NOMO-1 treated with dmso at 0.1 percent for 144 hours (cell line): Measurements from ENCODE around the gene AGAP2.

Source experiments
- DNase-seq: peaks from one replicate; lab custom pipeline; 2025; ENCODE audit not compliant: unreplicated experiment; lab: John Stamatoyannopoulos, UW

The AGAP2 gene

DNA sequence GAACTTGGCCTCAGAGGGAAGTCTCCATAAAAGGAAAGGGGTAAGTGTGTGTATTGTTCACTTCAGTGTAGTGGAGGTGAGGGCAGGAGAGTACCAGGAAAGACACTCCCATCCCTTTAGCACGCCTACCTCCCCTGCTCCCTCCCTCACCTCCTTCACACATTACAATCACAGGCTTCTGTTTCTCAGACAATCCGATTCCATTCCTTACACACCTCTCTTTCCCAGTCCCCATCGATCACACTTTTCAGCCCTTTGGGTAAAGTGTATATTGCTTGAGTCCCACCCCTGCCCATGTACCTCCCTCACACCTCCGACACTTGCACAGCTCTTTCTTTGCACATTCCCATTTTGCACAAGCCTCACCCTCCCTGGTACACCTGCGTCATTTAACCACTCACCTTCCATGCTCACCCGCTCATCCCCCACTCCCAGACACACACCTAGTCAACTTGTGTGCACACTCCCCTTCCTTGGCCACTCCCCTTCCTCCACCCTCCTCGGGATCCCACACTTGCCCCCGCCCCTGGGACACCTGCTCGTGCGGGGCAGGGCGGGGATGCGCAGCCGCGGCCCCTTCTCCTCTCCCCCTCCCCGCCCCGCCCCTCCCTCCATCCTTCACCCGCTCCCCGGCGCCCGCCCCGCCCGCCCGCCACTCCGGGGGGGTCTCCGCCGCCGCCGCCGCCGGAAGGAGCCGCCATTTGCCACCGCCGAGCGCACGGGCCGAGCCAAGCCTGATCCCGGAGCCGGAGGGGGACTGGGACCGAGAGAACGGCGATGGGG lies 16.1 kb upstream of the AGAP2 start, which contains the start of gene MARCHF9:
TSS of gene MARCHF9 (plus strand) at position 693 of the 783 bp plus-strand sequence. CDS start 426 bp downstream, outside the sequence.
- DNase-seq, result peak; percentile 39

DNA sequence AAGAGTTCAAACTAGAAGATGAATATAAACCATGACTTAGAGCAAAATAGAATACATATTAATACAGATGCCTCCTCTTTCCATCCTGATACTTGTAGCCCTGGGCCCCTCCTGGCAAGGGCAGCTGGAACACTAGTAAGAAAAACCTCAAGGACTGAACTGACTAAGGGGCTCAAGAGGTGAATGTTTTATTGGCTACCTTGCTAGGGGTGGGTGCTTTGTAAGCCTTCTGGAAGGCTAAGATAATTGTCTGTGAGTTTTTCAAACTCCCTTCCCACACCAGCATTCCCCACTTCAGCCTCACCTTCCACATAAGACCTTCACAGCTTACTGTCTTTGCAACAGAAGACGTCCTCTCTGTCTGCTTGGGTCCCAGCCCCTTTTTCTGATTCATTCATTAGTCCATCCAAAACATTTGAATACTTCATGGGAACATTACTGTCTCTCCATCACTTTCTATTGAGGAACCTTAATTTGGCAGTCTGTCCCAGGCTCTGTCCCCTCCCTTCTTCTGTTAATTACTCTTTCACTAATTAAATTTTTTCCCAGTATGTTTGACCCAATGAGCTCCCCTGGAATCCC lies 15.3 kb upstream of the AGAP2 start:
- no peak for DNase-seq

DNA sequence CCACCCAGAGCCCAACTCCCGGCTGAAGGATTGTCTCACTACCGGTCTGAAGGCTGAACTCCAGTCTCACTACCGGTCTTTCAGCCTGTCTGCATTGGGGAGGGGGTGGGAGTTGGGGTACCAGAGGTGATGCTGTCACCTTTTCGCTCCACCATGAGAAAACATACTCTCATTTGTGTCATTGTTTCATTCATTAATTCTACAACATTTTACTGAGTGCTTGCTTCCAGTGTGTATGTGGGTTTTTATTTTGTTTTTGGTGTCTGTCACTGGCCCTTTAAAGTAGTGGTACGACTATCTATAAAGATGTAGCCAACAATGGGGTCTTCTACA lies 14.1 kb upstream of the AGAP2 start:
- no peak for DNase-seq

DNA sequence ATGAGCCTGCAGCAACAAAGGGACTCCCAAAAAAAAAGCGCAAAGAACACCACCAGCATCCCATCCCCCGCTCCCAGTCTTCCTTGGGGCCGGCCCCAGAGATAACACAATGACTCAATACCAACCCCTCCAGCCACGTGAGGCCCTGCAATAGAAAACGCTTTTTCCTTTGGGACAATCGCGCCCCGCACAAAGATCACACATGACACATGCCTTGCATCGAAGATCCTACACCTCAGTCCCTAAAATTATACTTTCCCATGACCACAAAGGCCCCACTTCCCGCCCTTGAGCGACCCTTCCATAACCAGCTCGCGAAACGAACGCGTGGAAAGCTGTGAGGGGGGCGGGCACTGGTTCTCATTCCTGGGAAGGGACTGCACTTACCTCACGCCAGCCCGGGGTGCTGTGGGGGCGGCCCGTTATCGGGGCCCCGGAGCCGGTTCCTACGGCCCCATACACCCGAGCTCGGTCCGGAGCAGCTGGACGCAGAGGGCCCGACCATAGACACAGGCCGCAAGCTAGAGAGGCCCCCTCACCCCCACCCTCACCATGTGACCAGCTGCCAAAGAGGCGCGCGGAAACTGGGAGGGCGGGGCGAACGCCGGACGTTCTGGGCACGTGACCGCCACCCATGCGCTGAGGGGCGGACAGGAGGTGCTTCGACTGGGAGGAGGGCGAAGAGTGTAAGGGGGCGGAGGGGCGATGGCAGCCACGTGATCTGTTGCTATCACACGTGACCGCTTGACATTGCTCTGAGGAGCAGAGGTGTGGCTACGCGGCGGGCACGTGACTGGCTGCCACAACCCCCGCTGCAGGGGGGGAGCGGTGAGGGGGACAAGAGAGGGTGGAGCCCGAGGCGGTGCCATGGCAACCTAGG lies 13.5 kb upstream of the AGAP2 start, which contains the start of gene CDK4:
TSS of gene CDK4 (minus strand) at position 523 of the 880 bp plus-strand sequence. CDS start 593 bp downstream, outside the sequence.
- peak; percentile 99 for DNase-seq

DNA sequence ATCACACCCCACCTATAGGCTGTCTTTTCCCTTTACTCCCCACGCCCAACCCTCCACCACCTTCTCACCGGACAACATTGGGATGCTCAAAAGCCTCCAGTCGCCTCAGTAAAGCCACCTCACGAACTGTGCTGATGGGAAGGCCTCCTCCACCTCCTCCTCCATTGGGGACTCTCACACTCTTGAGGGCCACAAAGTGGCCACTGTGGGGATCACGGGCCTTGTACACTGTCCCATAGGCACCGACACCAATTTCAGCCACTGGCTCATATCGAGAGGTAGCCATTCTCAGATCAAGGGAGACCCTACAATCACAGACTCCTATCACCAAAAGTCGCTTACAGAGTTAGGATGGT lies 12.9 kb upstream of the AGAP2 start:
- no peak for DNase-seq

DNA sequence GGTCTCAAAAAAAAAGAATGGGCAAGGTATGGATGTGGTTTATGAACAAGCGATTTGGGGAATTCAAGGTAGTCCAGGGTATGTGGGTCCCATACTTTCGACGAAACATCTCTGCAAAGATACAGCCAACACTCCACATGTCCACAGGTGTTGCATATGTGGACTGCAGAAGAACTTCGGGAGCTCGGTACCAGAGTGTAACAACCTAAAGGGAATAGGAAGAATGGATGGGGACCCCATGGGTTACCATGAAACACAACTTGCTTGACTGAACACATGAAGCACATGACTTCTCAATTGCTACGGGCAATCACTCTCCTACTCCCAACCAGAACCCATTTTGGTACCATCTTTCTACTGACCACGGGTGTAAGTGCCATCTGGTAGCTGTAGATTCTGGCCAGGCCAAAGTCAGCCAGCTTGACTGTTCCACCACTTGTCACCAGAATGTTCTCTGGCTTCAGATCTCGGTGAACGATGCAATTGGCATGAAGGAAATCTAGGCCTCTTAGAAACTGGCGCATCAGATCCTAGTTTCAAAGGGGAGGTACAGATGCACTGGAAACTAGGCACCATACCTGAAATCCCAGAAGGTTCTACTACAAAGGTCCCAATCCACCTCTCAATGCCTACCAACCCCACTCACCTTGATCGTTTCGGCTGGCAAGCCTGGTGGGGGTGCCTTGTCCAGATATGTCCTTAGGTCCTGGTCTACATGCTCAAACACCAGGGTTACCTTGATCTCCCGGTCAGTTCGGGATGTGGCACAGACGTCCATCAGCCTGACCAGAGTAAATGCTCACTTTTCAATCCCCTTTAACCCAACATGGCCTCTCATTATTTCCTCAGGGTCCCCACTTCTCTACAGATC lies 12.3 kb upstream of the AGAP2 start:
- DNase-seq, result no peak

DNA sequence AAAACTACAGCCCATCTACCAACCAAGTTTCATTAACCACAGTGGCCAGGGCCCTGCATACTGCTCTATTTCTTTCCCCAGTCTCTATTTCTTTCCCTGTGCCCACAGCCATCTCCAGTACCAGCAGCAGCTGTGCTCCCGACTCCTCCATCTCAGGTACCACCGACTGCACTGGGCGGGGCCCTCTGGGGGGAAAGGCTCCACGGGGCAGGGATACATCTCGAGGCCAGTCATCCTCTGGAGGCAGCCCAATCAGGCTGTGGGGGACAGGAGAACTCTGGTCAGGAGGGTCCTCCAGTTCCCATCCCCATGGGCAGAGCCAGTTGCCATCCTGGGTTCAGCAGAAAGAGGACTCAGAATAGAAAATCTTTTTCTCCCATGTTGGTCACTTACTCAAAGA lies 10.5 kb upstream of the AGAP2 start:
- DNase-seq, result no peak

DNA sequence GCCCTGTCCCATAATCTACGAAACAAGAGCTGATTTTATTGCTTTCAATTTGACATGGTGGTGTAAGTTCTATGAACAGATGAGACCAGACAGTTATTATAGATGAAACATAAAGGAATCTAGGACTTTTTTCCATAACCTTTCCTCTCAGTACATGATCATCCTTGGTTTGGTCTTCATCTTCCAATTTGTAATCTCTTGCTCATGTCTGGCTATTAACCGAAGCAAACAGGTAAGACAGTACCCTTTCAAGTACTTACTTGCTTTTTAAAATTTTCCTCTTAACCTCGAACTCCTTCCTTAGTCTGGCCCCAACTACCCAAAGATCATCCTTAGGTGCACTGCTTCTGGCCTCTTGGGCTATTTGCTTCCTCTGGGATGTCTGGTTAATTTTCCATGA lies 7.5 kb upstream of the AGAP2 start:
- no peak for DNase-seq

DNA sequence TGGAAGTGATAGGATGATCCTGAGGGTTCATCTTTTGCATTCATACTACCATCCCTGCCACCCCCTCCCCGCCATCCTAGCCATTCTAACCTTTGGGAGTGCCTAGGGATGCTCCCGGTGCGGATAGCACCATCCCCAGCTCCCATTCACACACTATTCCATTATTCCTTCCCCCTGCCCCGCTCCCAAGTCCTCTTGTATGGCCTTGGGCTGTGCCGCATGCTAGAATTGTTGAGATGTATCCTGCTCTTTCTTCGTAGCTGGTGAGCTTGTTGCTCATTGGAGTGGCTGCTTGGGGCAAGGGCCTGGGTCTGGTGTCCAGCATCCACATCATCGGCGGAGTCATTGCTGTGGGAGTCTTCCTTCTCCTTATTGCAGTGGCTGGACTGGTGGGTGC lies 6.9 kb upstream of the AGAP2 start:
- DNase-seq, result no peak

DNA sequence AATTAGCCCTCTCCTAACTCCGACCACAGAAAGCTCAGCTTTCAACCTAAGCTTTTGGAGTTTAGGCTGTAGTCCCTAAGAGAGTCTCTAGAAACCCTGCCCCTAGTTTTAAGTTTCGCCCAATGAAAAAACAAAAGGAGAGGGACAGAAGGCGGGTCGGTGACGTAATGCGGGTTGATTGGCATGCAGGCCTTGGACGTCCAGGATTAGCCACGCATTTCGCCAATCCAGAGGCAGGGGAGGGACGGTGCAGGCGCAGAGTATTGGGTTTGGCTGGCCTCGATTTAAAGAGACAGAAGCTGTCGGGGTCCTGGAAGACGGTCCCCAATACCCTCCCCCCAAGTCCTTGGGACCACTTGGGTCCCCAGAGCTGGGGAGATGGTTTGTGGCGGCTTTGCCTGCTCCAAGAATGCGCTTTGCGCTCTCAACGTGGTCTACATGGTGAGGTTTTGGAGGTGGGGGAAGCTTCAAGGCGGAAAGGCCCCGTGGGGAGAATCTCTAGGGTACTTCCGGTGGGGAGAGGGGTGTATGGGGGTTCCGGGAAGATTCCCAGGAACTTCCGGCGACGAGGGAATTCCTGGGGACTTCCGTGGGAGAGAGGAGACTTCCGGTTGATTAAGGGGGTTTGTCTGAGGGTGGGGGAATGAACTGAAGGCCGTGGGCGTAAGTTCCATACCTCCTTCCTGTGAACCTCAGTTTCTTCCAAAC lies 6.4 kb upstream of the AGAP2 start, which contains the start of gene TSPAN31:
TSS of gene TSPAN31 (plus strand) at position 263 of the 708 bp plus-strand sequence. CDS start at position 379, 116 bp downstream.
- DNase-seq, result peak; percentile 97

DNA sequence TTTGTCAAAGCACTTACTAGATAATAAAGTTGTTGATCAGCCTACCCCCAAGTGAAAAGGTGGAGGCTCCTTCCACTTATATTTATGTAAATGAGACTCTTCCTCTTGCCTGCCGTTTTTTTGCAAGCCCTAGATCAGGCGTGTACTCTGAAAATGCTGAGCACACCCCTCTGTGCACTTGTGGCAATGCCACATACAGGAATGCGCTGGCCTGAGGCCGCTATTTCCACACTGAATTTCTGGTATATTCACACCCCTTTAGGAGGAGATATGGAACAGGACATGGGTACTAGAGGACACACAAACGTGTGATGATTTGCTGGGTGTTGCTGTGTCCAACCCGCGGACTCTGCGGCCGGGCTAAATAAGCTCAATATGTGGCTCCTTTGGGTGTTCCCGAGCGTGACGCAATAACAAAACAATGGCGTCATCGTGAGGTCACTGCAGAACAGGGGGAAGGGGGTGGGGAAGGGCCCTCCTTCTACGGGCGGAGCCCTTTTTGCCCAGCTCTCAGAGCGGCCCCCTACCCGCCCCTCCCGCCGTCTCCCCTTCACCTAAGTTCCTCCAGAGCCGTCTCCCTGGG lies 5.7 kb upstream of the AGAP2 start:
- DNase-seq, result peak; percentile 42

DNA sequence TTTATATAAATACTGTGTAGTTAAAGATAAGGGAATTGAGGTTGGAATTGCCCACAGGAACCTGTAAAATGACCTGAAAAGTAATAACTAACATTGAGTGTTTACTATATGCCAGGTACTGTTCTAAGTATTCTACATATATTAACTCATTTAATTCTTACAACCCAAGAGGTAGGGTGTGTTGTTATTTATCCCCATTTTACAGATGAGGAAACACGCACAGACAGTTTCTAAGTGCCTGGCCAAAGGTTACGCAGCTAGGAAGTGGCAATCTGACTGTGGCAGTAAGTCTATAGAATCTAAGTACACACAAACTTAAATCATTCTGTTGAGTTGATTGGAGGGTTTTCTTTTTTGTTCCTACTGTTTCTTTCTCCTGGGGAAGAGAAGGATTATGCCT lies 5.2 kb upstream of the AGAP2 start:
- DNase-seq, result no peak

DNA sequence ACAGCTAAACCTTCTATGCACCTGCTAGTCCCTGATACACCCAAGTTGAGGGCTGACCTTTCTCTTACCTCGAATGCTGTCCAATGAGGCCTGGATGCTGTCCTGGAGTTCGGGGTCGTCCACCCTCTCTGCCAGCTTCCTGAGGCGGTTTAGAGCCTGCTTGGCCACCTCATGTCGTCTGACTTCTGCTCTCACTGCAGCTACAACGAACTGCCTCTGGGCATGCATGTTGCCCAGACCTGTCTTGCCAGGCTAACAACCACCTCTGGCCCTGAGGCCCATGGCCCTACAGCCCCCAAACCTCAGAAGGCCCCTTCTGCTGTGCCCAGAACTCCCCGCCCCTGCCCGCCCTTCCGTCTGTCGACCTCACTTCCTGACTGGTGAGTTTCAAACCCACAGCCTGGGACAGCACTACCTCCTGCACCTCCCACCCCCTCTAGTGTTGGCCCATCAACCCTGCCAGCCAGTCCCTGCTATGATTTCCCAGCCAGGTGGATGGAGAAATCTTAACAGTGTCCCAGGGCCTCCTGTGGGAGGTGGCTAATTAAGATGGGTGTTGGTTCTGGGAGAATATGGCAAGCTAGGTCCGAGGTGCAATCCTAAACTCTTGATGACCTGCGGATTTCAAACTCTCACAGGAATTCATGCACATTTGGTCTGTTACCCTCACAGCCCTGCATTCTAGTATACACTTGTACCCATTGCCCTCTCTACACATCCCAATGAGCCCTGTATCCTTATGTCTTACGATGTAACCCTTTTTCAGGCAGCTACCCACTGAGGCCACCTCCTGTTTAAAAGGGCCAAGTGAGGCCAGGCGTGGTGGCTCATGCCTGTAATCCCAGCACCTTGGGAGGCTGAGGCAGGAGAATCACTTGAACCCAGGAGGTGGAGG lies 3.5 kb upstream of the AGAP2 start:
- DNase-seq, result peak; percentile 48

DNA sequence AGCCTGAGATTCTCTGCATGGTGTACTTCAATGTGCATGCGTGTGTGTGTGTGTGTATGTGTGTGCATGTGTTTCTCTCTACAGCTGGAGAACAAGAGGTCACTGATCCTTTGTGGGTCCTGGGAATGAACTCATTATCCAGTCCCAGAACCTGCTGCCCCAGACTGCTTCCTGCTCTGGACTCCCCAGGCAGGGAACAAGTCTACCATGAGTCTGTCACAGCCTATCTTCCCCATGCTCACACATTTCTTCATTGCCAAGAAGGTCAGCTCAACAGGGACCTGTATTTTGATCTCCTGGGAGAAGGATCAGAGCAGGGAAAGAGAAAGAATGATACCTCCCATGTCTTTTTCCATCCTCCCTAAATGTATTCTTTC lies 2.9 kb upstream of the AGAP2 start:
- DNase-seq, result no peak

DNA sequence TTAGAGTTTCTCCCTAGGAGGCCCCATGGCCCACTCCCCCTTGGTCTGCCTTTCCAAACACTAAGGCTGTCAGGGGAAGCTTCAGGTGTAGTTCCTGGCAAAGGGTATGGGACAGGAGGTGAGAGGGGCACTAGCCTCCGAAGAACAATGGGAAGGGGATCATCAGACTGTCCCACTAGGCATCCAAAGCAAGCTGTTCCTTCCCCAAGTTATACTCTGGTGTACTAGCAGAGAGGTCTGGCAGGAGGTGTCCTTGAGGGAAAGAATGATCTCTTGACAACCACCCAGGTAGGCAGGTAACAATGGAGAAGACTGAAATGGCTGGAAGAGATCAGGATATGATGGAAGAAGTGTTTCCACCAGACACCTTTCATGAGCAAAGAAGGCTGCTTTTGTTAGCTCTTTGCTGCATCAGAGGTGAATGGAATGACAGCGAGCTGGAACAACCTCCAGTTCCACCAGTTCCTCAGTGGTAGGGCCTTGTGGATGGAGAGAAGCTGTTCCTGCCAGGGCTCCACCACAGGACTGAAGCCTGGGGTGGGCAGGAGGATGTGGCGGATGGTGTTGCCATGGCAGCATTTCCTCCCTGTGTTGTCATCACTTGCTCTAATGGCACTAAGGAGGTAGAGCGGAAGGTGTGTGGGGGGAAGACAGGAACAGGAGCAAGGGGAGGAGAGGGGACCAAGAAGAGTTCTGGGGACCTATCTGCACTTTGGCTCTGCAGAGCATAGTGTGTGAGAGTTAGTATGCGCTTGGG lies 2.3 kb upstream of the AGAP2 start:
- no peak for DNase-seq

DNA sequence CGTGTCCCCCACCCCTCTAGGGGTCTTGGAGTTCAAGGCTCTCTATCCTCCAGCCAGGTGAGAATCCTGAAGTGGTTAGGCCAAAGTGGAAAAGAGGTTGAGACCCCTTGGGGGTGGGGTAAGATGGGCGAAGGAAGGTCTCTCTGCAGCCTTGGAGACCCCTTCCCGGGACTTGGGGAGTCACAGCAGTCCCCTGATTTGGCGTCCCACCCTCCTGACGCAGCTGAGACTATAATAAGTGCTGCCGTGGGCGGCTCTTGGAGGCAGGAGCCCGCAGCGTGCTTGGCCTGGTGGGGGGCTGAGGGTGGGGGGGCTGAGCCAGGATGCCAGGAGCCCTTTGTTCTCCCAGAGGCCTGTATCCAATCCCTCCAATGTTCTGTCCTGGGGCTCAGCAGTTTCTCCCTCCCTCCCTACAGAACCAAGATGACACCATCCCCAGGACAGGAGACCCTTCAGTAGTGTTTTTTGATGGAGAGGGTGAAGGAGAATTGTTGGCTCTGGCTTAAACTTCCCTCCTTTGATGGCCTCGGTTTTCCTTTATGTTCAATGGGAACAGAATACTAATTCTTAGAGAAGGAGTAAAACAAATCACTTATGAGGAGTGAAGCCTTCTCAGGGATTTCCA lies 1.5 kb upstream of the AGAP2 start:
- DNase-seq, result no peak

DNA sequence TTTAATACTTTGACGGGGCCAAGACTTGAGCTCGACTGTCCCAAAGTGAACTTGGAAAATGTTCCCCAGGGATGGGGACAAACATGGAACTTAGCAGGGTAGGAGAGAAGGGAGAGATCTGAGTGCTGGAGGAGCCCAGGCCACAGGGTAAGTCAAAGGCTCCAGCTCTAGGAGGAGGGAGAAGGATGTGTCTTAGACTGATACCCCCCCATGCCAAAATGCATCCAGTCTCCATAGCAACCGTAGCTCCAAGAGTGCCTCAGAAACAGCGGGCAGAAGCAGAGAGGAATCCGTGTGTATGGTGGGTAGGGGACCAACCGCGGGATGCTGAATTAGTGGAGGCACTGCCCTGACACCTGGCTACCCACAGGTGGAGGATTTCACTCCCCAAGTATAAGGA lies 845 bp upstream of the AGAP2 start:
- DNase-seq, result no peak
